ENCODE data around the gene ATP1A1.

The ATP1A1 gene

DNA sequence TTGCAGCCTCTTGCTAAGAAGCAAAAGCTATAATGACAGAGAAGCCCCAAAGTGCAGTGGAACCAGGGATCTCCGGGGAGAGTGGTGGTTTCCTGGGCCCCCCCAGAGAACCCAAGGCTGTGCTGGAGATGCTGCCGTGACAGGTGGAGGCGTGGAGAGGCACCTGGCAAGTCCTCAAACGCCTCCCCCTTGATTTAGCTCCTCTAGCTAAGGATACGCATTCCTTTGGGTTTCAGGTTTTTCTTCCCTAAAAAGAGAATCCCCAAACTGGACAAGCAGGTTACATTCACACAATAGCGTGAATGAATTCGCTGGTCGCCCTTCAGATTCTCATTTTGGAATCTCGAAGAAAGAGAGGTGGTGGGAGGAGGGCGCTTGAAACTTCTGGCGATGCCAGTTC lies 853 bp upstream of the ATP1A1 start:
- no peak for DNase-seq (ENCODE audit: low spot score)

- DNase-seq (ENCODE audit: low spot score) = peak; percentile 52
These were observed 648 bp downstream of the ATP1A1 start for GRCh38 chr1:116373431-116374352.

GRCh38 chr1:116374353-116375147 lies 1.5 kb downstream of the ATP1A1 start:
- peak; percentile 19 for DNase-seq (ENCODE audit: low spot score)

DNA sequence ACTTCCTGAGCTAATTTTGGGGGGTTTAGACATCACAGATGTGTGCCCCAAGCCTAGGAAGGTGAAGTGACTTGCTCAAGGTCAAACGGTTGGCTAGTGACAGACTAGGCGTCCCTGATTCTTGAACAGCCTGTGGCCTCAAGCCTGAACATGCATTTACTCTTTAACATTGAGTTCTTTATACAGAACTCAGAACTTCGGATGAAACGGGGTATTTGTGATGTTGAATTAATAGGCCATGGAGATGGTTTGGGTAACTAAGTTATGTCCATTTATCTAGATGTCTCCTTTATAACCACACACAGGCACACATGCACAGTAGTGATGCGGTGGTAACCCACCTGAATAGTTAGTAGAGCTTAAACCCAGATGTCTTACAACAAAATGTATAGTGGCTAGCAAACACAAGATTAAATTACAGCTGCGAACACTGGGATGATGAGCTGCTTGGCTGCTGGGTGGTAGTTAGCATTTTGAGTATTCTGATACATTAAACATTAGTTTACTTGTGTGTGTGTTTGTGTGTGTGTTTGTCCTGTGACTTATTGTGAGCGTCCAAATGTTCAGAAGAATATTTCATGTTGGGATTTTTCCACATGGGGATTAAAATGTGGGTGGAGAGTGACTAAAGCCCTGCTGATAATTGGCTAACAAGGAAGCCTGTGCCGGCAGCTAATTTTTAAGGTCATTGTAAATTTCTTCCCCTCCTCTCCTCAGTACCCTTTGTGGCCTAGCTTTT lies 2.3 kb downstream of the ATP1A1 start:
- DNase-seq (ENCODE audit: low spot score) = peak; percentile 11

DNA sequence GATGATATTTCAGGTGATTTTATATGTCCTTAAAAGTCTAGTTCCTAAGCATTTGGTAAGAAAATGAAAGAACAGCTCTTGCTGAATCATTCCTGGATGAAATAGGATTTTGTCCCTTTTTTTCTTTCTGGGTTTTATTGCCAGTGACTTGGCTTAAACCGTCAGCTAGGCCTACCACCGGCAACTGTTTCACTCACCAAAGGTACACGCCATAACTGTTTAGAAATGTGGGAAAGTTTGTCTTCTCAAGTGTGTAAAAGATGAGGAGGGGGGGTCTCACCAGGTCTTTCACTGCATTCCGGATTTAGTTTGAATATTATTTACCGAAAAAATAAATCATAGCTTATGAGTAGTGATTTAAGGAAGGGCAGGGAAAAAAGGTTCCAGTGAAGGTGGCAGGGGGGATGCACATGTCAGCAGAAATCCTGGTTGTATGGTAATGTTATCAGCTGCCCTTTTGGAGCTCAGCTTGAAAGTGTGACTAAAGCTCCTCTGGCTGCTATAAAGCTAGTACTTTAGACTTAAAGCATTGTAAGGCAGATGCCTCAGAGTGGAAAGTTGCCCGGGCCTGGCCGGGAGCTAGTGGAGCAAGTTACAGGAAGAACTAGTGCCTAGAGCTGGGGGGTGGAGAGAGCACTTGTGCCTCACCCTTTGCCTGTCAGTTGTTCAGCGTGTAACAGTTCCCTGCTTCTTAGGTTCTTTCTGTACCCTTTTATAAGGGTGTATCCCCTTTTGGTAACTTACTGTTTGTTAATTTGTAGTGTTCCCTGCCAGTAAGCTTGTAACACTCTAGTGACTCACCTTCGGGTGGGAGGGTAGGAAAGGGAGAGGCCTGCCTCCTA lies 3.1 kb downstream of the ATP1A1 start:
- DNase-seq (ENCODE audit: low spot score) = peak; percentile 54

DNA sequence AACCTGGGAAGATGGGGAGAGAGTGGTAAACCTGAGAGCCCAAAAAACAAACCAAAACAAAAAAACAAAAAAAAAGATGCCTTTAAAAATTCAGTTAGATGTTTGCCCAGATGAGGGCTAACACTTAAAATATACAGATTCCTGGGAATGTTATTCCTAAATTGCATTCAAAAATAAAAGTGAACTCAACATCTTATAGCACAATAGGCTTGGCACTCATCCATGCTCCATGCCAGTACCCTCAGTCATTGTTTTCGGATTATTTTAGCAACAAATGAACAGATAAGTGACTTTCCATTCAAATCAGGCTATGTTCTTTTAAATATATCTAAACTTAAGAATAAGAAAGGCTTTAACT lies 3.7 kb downstream of the ATP1A1 start:
- DNase-seq (ENCODE audit: low spot score) = no peak

DNA sequence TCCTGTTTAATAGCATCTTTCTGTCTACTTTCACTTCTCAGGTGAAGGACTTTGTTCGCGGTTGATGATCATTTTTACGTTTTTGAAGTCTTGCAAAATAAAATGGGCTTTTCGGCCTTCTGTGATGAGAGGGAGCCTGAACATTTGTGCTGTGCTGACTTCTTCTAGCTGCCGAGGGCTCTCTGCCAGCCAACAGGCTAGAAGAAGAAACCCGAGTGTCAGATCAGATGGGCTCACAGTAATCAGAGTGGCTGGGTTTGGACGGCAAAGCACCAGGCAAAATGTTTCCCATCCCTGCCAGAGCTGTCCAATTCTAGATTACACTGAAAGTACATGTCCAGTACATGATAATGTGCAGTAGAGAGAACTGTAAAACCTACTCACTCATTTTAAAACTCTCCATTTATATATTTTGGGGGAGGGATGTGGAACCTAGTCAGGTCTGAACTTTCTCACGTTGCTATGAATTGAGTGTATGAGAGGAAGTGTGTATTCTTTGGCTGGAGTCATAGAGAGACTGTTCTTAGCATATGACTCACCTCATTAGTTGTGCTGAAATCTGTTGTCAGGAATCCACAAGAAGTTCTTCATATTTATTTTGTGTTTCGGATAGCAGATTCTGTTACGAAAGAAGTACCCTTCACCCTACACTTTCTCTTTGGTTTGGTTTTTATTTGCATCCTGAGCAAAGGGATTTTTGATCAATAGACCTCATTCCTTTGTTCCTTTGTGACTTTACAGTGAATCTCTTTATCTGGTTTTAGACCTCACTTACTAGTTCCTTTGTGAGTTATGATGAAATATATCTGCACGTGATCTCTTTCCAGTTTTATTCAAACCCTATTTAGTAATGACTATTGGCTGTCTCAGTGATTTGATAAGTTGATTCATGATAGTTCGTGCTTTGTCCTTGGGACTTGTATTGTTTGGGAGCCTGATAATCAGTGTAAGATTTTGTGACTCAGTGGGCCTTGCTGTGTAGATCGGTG lies 4.8 kb downstream of the ATP1A1 start:
- DNase-seq (ENCODE audit: low spot score) = peak; percentile 90

DNA sequence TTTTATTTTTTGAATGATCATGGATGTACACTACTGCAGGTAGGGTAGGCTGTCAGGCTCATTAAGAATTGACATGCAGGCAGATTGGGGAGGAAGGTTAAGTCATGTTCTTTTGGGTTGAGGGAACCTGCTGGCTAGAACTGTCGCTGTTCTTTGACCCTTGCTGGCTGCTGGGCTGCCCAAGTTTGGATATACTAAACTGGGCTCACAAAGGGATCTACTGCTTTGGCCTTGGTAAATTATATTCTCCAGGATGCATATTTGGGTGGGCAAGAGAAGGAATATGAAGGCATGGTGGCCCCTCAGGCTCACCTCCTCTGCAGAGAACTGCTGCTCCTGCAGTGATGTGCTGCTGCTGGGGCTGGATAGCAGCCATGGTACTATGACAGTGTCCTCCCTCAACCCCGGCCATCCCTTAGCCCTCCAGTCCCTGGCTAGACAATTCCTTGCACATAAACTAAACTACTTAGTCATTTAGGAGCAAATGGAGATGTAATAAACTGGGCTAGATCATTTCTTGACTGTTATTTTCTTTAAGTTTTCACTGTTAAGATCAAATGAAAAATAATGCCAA lies 6.1 kb downstream of the ATP1A1 start:
- DNase-seq (ENCODE audit: low spot score) = no peak

DNA sequence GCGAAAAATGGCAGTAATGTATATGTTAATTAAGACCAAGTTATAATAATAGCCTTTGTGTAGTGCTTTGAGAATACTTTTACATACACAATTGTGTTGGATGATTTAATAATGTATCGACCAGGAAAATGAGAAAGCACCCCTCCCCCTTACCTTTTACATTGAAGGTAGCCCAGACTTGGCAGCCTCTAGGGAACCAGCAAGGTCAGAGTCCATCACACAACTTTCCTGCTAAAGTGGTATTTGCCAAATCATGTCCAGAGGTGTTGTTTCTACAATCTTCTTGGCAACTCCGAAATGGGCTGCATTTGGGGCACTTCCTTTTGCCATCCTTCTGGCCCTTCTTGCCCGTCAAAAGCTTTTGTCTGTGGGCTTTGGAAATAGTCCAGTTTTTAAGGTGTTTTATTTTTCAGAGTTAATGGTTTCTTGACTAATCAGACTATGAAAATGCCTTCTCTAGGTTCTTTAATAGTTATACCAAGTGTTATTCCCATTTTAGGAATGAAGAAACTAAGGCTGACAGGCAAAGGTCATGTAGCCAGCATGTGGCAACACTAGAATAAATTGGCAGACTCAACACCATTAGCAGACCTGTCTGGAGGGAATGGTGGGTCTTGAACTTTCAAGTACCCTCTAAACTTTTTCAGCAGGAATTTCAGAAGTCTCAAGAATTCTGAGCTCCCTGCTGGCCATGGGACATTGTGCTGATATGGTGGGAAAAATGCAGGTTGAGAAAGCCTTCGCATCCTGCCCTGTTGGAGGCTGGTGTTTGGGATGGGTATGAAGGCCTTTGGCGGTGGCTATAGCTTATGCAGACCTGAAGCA lies 6.8 kb downstream of the ATP1A1 start:
- DNase-seq (ENCODE audit: low spot score) = no peak

DNA sequence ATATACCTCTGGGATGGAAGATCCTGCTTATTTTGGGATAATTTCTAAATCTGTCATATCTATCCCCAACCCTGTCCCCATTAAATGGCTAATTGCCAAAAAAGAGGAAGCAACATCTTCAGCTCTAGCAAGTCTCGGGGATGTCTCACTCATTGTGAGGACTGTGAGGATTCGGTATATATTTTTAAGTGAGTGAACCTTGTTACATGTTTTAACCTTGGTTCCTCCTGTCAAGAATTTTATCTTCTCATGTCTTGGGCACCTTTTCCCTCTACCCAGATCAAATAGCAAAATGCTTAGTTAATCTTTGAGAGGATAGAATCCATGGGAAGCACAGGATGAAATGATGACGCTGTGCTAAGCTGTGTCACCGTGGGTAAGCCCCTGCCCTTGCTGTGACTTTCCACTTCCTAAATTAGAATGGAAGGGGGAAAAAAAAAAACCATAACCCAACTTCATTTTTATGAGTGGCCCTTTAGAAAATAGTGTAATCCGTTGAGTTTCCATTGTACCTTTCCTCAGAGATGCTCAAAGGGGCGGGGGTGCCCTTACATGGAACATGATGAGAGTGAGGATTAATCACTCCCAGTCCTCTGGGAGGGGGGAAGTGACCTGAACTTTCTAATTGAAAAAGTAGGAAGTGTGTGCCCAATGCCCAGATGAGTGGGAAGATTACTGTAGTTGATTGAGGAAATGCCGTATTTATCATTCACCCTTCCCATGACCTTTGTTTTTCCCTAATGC lies 7.6 kb downstream of the ATP1A1 start:
- no peak for DNase-seq (ENCODE audit: low spot score)

- no peak for DNase-seq (ENCODE audit: low spot score)
These were observed 9.3 kb downstream of the ATP1A1 start for GRCh38 chr1:116382321-116382720.

- no peak for DNase-seq (ENCODE audit: low spot score)
These were observed 9.9 kb downstream of the ATP1A1 start for GRCh38 chr1:116382857-116383483.

GRCh38 chr1:116386042-116386441 lies 13.0 kb downstream of the ATP1A1 start:
- DNase-seq (ENCODE audit: low spot score) = no peak

GRCh38 chr1:116387551-116387950 lies 14.5 kb downstream of the ATP1A1 start:
- no peak for DNase-seq (ENCODE audit: low spot score)

- DNase-seq (ENCODE audit: low spot score) = no peak
These were observed 15.1 kb downstream of the ATP1A1 start for GRCh38 chr1:116388122-116388521.

- no peak for DNase-seq (ENCODE audit: low spot score)
These were observed 16.0 kb downstream of the ATP1A1 start for GRCh38 chr1:116389013-116389412.

GRCh38 chr1:116389686-116390085 lies 16.6 kb downstream of the ATP1A1 start:
- DNase-seq (ENCODE audit: low spot score) = no peak

DNA sequence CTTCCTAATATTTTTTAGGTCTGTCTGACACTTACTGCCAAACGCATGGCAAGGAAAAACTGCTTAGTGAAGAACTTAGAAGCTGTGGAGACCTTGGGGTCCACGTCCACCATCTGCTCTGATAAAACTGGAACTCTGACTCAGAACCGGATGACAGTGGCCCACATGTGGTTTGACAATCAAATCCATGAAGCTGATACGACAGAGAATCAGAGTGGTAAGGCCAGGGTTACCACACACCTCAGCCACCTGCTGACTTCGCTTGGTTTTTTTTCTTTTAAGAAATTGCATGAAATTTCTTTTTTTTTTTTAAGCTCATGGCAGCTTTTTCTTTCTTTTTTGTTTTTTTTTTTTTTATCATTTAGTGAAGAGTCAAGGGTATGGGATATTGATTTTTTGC lies 17.2 kb downstream of the ATP1A1 start:
- peak; percentile 73 for DNase-seq (ENCODE audit: low spot score)
